GM18520 (cell line): ENCODE results near the gene SPSB1.

ENCODE experiments used
- ATAC-seq: cut with Tn5 transposase; IDR thresholded peaks from one replicate; pipeline ENCODE4 v1.9.1; 2021; ENCODE audit not compliant: unreplicated experiment

The SPSB1 gene

DNA sequence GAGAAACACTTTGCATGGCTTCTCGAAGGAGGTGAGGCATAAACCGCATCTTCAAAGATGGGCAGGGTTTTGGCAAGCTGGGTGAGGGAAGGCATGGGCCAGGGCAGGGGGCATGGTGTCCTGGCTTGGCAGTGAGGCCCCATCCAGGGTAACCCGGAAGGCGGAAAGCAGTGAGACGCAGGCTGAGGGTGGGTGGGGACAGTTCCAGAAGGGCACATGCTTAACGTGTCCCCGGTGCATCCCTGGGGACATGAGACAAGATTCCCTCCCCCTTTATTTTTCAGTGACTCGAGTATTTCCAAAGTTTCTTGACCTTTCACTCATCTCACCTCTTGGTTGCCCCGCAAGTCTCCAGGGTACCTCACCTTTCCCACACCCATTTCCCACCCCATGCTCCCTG is 123.8 kb downstream of the SPSB1 start:
- ATAC-seq, result no peak

DNA sequence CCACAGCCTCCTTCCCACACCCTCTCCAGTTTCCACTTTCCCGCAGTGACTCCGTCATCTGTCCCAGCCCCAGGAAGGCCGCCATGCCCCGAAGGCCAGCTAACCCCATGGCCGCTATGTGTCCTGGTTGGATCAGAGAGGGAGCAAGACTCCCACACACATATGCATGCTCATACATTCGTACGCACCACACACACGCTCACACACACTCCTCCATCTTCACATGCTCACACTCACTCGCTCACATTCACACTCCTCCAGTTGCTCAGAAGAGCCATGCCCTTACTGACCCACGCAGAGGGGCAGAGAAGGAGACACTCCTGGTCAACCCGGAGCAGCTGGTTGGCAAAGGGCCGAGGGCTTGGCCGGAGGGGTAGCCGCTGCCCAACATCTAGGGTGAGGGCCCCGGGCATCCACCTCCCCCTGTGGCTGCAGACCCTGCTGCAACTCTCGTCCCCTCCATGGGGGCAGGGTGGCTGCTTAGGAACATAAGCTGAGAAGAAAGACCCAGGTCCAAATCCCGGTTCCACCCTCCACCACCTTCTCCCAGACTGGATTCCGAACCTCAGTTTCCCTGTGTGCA is 124.3 kb downstream of the SPSB1 start:
- ATAC-seq, result no peak

GRCh38 chr1:9417695-9418094 is 125.0 kb downstream of the SPSB1 start:
- ATAC-seq, result no peak

DNA sequence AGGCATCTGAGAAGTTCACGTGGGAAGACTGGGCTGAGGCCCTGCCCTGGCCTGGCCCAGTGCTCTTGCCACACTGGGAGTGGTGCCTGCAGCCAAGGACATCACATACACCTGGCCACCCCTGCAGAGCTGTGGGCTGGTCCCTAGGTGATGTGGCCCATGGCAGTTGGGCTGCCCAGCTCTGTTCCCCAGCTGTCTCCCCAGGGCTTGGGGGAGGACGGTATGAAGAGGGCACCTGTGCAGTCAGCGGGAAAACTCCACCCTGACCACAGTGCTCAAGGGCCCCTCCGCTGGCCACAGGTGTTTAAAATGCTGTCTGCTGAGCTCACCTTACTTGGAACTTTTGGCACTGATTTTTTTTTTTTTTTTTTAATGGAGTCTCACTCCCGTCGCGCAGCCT is 126.2 kb downstream of the SPSB1 start:
- no peak for ATAC-seq
